ENCODE data around the gene USP22. TPM values are rescaled to one million over a fixed set of nuclear protein-coding genes. Genes with fewer than 3 reads are reported as not detected.
A peak's percentile ranks its signal among the peaks of the same experiment; 100 is the strongest.

USP22 gene
- total RNA-seq, 1 donor from 2014 or later = 146 TPM

DNA sequence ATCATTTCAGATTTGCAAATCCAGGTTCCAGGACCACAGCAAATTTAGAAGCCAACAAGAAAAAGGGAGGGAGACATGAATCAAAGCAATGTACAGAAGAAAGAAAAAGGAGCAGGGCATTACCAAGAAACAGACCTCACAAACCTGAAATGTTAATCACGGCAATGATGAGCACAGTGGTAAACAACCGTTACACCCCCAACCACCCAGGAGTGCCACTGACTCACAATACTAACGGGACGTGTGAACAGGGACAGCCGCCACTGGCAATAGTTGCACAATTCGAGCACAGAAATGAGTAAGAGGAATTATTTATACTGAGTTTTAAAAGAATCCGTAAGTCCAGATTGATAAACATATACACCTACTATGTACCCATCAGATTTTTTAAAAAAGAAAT is 13.8 kb downstream of the USP22 start:
- intact Hi-C loops (cut with DNase I) = no loop called here
- DNase-seq (ENCODE audit: missing footprints) (no peak), ATAC-seq (no peak)

- DNase-seq (ENCODE audit: missing footprints) = no peak
- no peak for ATAC-seq
- intact Hi-C loops (cut with DNase I) = no loop called here
Observed at GRCh38 chr17:21028192-21028591, 14.6 kb downstream of the USP22 start.

GRCh38 chr17:21027031-21027430 is 15.8 kb downstream of the USP22 start:
- no peak for ATAC-seq
- intact Hi-C loops (cut with DNase I) = no loop called here

DNA sequence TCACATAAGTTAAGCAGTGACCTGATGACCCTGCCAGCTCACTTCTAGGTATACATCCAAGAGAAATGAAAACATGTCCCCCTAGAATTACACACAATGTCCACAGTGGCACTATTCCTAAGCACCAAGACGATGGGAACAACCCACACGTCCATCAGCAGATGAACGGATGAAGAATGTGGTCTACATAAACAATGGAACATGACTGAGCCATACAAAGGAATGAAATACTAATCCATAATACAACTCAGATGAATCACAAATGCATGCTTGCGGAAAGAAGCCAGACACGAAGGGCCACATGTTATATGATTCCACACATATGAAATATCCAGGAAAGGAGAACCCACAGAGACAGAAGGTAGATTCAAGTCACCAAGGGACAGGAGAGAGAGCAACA is 17.4 kb downstream of the USP22 start:
- DNase-seq (ENCODE audit: missing footprints) (no peak), ATAC-seq (no peak)
- intact Hi-C loops (cut with DNase I) = loop anchor here (2.0 kb wide), 1 partner anchor 19 kb away; no protein-coding TSS in a partner anchor

More at GRCh38 chr17:21027031-21027430, 15.8 kb downstream of the USP22 start:
- no peak for DNase-seq (ENCODE audit: missing footprints)

GRCh38 chr17:21024024-21024423 is 18.8 kb downstream of the USP22 start:
- ATAC-seq = no peak
- no peak for DNase-seq (ENCODE audit: missing footprints)
- intact Hi-C loops (cut with DNase I) = loop anchor here (2.0 kb wide), 1 partner anchor 17 kb away; no protein-coding TSS in a partner anchor

DNA sequence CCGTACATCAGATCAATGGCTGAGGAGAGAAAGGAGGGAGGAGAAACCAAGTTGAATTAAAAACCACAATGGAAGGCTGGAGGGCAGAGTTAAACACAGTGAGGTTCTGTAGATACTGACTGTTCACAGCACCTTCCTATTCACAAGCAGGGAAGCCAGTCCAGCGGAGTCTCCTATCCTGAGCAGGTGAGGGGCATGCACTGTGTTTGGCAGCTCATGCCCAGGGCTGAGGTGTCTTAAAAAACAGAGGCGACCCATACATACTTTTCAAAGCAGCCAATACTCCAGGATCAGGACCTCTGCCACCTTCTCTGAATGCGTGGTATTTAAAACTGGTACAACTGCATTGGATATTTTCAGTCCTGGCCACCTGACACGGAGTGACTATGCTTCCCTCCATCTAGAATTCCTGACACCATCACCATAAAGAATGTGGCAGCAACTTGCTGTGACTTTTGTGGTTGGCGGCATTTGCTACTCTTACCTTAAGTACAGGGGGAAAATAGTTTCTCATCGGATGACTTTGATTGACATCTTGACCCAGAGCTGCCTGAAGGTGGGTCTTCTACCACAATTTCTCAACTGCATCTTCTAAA is 21.5 kb downstream of the USP22 start:
- ATAC-seq = peak; percentile 24
- DNase-seq (ENCODE audit: missing footprints) = no peak
- intact Hi-C loops (cut with DNase I) = no loop called here

- no peak for ATAC-seq
- intact Hi-C loops (cut with DNase I) = no loop called here
- DNase-seq (ENCODE audit: missing footprints) = no peak
Observed at GRCh38 chr17:21020622-21021021, 22.2 kb downstream of the USP22 start.

GRCh38 chr17:21019976-21020586 is 22.7 kb downstream of the USP22 start:
- ATAC-seq = peak; percentile 46
- intact Hi-C loops (cut with DNase I) = no loop called here
- peak; percentile 73 for DNase-seq (ENCODE audit: missing footprints)

- intact Hi-C loops (cut with DNase I) = no loop called here
- no peak for DNase-seq (ENCODE audit: missing footprints)
- ATAC-seq = no peak
Observed at GRCh38 chr17:21018894-21019293, 23.9 kb downstream of the USP22 start.

DNA sequence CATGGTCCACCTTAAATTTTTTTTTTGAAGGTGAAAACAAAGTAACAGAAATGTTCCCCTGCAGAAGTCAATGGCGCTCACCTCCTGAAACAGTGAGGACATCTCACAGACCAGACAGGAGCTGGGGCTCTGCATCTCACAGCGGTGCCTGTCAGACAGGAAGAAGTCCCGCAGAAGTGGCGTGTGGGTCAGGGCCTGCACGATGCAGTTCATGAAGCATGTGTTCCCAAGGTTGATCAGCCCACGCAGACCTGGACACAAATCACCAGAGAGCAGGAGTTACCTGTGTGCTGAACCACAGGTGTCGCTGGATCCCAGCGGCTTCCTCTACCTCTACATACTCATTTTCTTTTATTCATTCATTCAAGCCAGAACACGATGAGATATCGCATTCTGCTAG is 24.9 kb downstream of the USP22 start:
- DNase-seq (ENCODE audit: missing footprints) (no peak), ATAC-seq (no peak)
- intact Hi-C loops (cut with DNase I) = no loop called here

GRCh38 chr17:21017256-21017655 is 25.6 kb downstream of the USP22 start:
- ATAC-seq = no peak
- intact Hi-C loops (cut with DNase I) = no loop called here
- DNase-seq (ENCODE audit: missing footprints) = no peak

- ATAC-seq = no peak
- intact Hi-C loops (cut with DNase I) = no loop called here
- DNase-seq (ENCODE audit: missing footprints) = no peak
Observed at GRCh38 chr17:21016826-21017225, 26.0 kb downstream of the USP22 start.

GRCh38 chr17:21015564-21015963 is 27.2 kb downstream of the USP22 start:
- intact Hi-C loops (cut with DNase I) = no loop called here
- DNase-seq (ENCODE audit: missing footprints) (no peak), ATAC-seq (no peak)

DNA sequence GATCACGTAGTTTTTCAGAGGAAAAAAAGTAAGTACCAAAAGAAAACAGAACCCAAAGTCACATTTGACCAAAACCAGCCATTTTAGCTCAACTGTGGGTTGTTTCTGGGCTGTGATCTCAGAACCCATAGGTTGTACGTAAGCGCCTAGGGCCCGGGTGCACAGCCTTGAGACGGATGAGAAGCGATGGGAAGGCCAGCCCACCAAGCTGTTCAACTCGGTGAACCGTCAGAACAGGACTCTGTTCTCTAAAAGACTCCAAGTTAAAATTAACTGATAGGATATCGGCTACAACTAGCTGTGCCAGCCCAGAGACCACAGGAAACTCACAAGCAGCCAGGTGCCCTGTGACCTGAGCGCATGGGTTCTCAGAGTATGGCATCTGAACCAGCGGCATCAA is 28.3 kb downstream of the USP22 start:
- intact Hi-C loops (cut with DNase I) = no loop called here
- ATAC-seq (no peak), DNase-seq (ENCODE audit: missing footprints) (no peak)

DNA sequence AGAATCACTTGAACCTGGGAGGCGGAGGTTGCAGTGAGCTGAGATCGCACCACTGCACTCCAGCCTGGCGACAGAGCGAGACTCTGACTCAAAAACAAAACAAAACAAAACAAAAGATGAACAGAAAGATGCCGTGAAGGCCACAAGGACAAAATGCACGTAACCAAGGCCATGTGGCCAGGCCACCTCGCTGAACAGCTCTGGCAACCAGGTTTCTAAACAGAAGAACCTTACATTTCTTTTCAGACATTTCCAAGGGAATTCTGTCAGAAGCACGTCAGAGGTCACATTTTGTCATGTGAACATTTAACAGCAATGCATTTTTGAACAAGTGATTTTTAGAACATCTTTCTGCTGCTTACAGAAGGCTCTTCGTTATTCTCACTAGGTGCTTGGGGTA is 28.8 kb downstream of the USP22 start:
- ATAC-seq (no peak), DNase-seq (ENCODE audit: missing footprints) (no peak)
- intact Hi-C loops (cut with DNase I) = no loop called here

DNA sequence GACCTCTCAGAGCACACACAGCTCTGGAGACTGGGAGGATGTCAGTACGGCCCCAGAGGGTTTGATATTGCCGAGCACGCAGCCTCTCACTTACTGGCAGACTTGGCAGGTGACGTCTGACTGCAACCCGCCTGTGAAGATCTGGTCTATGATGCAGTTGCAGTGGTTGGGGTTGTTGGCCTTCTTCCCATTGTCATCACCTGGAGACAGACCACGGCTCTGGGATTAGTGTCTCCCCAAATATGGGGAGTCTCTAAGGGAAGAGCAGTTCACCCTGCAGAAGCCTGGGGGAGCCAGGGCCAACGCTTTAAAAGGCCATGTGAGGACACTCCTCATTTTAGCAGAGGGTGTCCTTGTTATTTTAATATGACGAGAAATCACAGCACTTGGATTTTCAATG is 30.1 kb downstream of the USP22 start:
- intact Hi-C loops (cut with DNase I) = no loop called here
- ATAC-seq = peak; percentile 26
- DNase-seq (ENCODE audit: missing footprints) = no peak

DNA sequence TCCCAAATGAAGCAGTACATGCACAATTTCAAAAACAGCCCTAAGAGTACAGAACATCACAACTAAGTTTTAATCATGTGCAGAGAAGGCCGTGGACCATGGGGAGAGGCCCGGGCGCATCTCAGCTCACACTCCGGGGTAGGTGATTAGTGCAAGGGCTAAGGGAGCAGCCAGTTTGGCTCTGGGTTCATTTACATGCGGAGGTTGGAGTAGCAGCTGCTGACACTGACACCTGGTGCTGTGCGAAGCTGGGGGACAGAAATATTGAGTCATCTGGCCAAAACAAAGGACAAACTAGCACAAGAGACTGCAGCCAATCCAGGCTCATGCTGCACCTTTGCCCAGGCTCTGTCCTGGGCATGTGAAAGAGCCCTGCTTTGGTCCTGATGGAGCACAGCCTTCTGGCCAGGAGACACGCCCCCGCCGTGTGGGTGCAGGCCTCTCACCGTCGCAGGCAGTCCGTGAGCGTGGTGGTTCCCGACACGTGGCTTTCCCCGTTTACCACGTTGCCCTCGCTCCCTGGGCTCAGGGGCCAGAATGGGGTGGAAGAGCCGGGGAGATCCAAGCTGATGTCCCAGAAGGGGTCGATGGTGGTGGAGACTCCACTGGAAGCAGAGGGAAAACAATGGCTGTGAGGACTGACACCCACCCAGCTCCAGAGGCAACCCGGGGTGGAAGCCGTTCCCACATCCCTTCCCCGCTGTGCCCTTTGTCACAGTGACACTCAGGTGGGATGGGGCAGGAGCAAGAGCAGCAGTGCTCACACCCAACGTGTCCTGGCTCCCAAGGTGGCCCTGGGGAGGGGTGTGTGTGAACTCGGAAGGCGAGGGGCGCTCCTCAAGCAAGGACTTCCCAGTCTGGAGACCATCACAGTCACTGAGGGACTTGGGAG is 31.9 kb downstream of the USP22 start:
- ATAC-seq (no peak), DNase-seq (ENCODE audit: missing footprints) (no peak)
- intact Hi-C loops (cut with DNase I) = no loop called here

DNA sequence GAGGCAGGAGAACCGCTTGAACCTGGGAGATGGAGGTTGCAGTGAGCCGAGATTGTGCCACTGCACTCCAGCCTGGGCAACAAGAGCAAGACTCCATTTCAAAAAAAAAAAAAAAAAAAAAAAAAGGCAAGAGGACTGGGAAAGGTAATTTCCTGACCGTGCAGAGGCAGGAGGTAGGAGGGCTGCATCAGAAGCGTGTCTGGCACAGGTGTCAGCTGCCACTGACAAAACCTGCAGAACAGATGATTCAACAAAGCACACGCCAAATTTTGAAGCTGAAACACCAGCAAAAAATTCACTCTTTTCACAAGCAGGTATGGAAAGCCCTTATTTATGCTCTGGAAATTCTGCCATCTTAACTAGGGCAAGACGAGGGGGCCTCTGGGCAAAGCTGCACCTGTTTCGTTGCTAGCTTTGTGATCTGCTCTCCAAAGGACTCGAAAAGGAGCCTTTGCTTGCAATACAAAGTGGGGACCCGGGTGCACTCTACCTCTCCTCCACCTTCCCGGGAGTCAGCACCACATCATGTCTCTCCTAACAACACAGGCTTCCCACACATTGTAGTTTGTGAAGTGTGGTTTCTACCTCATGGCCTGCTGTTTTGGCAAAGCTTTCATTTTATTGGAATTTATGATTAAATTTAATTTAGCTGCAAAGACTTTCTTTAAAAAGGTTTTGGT is 33.7 kb downstream of the USP22 start:
- ATAC-seq (no peak), DNase-seq (ENCODE audit: missing footprints) (no peak)
- intact Hi-C loops (cut with DNase I) = loop anchor here (5.0 kb wide), 1 partner anchor 33 kb away; the partner anchor contains the start of gene USP22

Data from Right ventricle myocardium inferior (tissue), 1 donor.